ENCODE data around the gene WDR75. TPM values are rescaled to one million over a fixed set of nuclear protein-coding genes. Genes with fewer than 3 reads are reported as not detected.

Gene WDR75
- total and polyA plus RNA-seq, 2 of the 4 experiments (the other 2 are of a cell fraction) = 21.7 to 52.2 TPM

- ATAC-seq (ENCODE audit: low read depth) = no peak
- dilution Hi-C loops (cut with HindIII; ENCODE audit: low sequenced_read_pairs, unreplicated experiment) = no loop called here
- H2BK120ac ChIP-seq (ENCODE audit: low read depth, low read length) = no peak overlapping the region
These were observed 16.3 kb upstream of the WDR75 start for GRCh38 chr2:189424961-189425360.

More at GRCh38 chr2:189424961-189425360, 16.3 kb upstream of the WDR75 start:
- Histone ChIP-seq H3K27ac (ENCODE audit: insufficient read depth, low read length) (no peak overlapping the region), H3K14ac (replicated peaks; ENCODE audit: low read depth, low read length) (no peak overlapping the region), H2BK5ac (ENCODE audit: low read depth, low read length, poor library complexity, severe bottlenecking) (no peak overlapping the region), H3K36me3 (ENCODE audit: control insufficient read depth, insufficient read depth, low read length) (no peaks in the 10 kb centered on the region), H3K9me3 (ENCODE audit: control insufficient read depth, insufficient read depth, low read length) (no peaks in the 10 kb centered on the region), H3K4ac (ENCODE audit: low read depth, low read length) (no peak overlapping the region), H4K8ac (ENCODE audit: low read depth in 2 of 2, low read length in 2 of 2) (no peak overlapping the region), H3K9me1 (ENCODE audit: insufficient read depth, low read length) (peaks cover 7% of the 10 kb centered on the region), H2AK5ac (ENCODE audit: low read depth, low read length) (no peak overlapping the region), H2BK15ac (ENCODE audit: low read depth, low read length) (no peak overlapping the region), H3K56ac (ENCODE audit: extremely low read depth, insufficient read depth, low read length) (no peak overlapping the region), H4K5ac (ENCODE audit: low read depth, low read length) (no peak overlapping the region), H3K4me1 (ENCODE audit: control insufficient read depth, insufficient read depth, low read length) (peaks cover 2% of the 10 kb centered on the region), H3K9ac (ENCODE audit: low read depth, low read length) (no peak overlapping the region), H3K27me3 (ENCODE audit: control insufficient read depth, insufficient read depth, low read length) (no peaks in the 10 kb centered on the region), H3K18ac (ENCODE audit: low read depth, low read length) (no peak overlapping the region), H4K91ac (ENCODE audit: insufficient read depth, low read depth, low read length) (no peak overlapping the region), H3K4me3 (ENCODE audit: insufficient read depth, low read depth, low read length) (no peak overlapping the region), H2AK9ac (replicated peaks; ENCODE audit: low read depth, low read length, poor library complexity) (no peak overlapping the region), H3K4me2 (ENCODE audit: low read depth, low read length) (no peak overlapping the region), H2BK20ac (ENCODE audit: low read depth, low read length) (no peak overlapping the region), H4K20me1 (ENCODE audit: insufficient read depth, low read length) (no peaks in the 10 kb centered on the region), H2AFZ (replicated peaks; ENCODE audit: low read length, poor library complexity) (no peak overlapping the region), H3K79me1 (ENCODE audit: low read depth in 1 of 2, low read length in 2 of 2) (peaks cover 0 to 8% of the 10 kb centered on the region in 2 experiments; a peak in 1 of 4 replicates), H3K23ac (ENCODE audit: low read depth, low read length) (no peak overlapping the region)
- no peak for DNase-seq
- WGBS, 2 experiments (ENCODE audit: extremely low coverage in 2 of 2, insufficient read length in 1 of 2) = no CpG with 5 or more reads among the region's 2 CpGs
- intact Hi-C loops (cut with micrococcal nuclease) = loop anchor here (5.0 kb wide), 1 partner anchor 1133 kb away; the partner anchor contains the start of gene GULP1
- TF ChIP-seq RFX5 (IDR thresholded peaks at IDR 0.05; ENCODE audit: low read depth, low read length) = no peak
- TF ChIP-seq POLR2A (IDR thresholded peaks at IDR 0.05; ENCODE audit: low read depth, low read length) = no peak
- no peak for TF ChIP-seq ELK1 (IDR thresholded peaks at IDR 0.05; ENCODE audit: borderline replicate concordance, low read depth, low read length)
- no peak for TF ChIP-seq NFE2L2 (IDR thresholded peaks at IDR 0.05; ENCODE audit: low read depth, low read length)
- TF ChIP-seq USF2 (IDR thresholded peaks at IDR 0.05; ENCODE audit: low read depth, low read length) = no peak
- no peak for TF ChIP-seq SMC3 (IDR thresholded peaks at IDR 0.05; ENCODE audit: low read depth, low read length)
- TF ChIP-seq RAD21 (IDR thresholded peaks at IDR 0.05; ENCODE audit: low read length) = no peak
- TF ChIP-seq MXI1 (IDR thresholded peaks at IDR 0.05; ENCODE audit: borderline replicate concordance, low read depth, low read length) = no peak
- no peak for TF ChIP-seq FOS (IDR thresholded peaks at IDR 0.05; ENCODE audit: low read depth, low read length)
- TF ChIP-seq MAFK (IDR thresholded peaks at IDR 0.05; ENCODE audit: low read depth, low read length) = no peak
- TF ChIP-seq CEBPB (IDR thresholded peaks at IDR 0.05; ENCODE audit: low read depth, low read length) = no peak
- TF ChIP-seq CHD1 (IDR thresholded peaks at IDR 0.05; ENCODE audit: low read depth, low read length) = no peak
- no peak for TF ChIP-seq CTCF (conservative IDR thresholded peaks at IDR 0.05; ENCODE audit: low read depth, low read length)
- TF ChIP-seq BHLHE40 (IDR thresholded peaks at IDR 0.05; ENCODE audit: low read depth, low read length) = no peak
- in situ Hi-C loops (cut with MboI; ENCODE audit: low sequenced_read_pairs) = loop anchor here (25.0 kb wide), 1 partner anchor 1113 kb away; no protein-coding TSS in a partner anchor
- BruUV-seq (replicated peaks) = no TSS peak
- ChIA-PET POLR2A (ENCODE audit: unreplicated experiment) (no interaction called here), CTCF (no interaction called here)

Data from IMR-90 (cell line).